Epidermal melanocyte (primary cell): ENCODE measurements around the gene MYLK.
"Not testable (repeated sequence)": the region's sequence is repeated elsewhere in the genome, so short reads cannot be mapped to it uniquely, and the experiment has no call there.

ENCODE experiments used
- DNase-seq: peaks from one replicate; pipeline ENCODE4 v3.0.0; 2011; ENCODE audit warnings: low spot score; ENCODE audit not compliant: insufficient read length

Gene MYLK

DNA sequence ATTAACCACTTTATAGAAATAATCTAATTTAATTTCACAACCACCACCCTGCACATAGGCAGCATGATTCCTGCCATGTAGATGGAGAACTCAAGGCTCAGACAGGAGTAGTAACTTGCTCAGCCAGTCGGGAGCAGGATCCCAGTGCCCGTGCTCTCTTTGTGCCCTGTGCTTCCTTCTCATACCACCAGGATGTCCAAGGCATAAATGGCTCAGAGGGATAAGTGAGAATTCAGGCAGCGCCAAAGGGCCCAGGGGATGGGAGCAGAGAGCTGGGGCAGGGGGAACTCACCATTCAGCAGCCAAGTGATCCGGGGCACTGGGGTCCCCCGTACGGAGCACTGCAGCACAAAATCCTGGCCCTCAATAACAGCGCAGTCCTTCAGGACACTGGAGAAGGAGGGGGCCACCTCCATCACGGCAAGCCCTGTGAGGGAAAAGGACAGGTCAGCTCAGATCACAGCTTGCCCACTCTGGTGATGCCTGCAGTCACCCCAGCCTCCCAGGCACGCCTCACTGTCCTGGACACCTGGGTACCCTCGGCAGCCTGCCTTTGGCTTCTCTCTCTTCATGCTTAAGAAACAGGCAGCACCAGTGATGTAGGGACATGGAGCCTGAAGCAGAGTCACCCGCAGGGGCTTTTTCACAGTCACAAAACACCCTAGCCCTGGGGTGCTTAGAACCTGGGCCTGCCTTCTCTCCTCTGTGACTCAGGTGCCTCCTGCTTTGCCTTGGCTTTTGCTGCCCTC, 158.3 kb downstream of the MYLK start:
- DNase-seq = no peak

DNA sequence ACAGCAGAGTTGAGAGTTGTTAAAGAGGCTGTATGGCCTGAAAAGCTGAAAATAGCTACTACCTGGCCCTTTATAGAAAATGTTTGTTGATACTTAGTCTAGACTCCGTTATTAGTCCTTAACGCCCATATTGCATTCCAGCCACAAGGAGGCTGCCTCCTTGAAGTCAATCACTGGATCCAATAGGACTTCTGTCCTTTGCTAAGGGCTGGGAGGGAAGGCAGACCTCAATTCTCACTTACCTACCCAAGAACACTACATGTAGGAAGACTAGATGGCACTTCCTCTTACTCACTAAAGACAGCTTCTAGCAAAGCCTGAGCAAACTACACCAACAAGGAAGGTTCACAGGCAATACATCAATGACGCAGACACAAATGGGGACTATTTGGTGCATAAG, 159.8 kb downstream of the MYLK start:
- DNase-seq = no peak

DNA sequence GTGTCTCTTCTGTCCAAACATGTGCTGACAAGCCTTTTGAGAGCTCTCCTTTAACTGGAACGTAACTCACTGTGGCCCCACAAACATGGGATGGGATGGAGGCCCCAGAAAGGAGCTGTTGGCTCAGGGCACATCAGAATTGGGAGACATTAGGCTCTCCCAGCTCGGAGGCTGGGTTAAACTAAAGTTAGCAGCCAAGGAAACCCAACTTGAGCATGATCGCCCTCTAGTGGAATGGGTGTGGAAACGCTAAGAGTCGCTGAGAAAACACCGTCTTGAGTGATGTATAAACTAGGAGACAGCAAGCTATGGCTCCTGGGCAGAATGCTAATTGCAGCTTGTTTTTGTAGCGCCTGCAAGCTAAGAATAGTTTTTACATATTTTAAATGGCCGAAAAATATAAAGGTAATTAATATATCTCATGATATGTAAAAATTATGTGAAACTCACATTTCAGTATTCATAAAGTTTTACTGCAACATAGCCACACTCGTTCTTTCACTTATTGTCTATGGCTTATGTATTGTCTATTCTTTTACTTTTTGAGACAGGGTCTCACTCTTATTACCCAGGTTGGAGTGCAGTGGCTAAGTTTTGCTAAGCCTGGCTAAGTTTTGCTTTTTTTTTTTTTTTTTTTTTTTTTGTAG, 160.5 kb downstream of the MYLK start:
- peak; percentile 72 for DNase-seq

DNA sequence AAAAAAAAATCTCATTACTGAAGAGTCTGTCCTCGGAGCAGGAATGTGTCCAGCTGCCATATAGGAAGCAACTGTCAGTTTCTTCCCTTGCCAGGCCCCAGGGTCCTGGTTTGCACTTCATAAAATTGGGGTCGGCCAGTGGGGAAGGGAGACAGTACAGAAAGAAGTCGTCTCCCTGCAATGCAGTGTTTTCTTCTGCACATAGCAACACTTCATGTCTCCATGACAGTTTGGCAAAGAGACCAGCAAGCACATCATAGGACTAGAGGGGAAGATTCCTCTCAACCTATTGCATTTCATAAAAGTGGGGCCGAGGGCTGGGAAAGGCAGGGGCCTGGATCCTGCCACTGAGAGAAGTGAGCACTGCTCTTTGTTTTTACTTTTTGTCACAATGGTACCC, 161.1 kb downstream of the MYLK start:
- no peak for DNase-seq

DNA sequence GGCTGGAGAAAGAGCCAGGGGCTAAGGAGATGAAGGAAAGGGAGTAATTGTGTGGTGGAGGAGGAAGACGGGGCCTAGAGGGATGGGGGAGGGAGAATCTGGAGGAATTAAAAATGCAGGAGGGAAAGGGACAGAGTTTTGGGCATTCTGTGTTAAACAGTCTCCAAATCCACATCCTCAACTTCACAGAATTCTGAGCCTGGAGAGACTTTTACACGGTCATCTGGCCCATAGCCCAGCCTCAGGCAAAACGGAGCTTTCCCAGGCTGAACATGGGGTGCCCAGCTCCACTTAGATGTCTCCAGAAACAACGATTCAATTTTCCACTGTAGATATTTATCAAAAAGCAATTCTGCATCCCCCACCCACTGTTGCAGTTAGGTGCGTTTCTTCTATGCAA, 161.7 kb downstream of the MYLK start:
- DNase-seq = no peak

DNA sequence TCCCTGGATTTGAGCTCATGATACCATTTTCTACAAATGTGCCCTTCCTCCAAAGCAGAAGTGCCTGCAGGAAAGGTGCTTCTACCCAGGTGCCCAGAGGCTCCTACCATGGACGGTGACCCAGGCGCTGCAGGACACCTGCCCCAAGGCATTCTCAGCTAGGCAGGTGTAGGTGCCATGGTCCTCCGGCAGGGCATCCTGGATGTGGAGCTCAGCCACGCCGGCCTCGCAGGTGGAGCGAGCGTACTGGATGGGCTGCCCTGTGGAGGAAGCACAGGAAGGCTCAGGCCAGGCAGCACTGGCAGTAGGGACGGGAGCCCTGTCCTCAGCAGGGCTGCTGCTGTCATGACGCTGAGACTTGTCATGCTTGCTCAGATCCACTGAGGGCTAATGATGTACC, 162.1 kb downstream of the MYLK start:
- no peak for DNase-seq

DNA sequence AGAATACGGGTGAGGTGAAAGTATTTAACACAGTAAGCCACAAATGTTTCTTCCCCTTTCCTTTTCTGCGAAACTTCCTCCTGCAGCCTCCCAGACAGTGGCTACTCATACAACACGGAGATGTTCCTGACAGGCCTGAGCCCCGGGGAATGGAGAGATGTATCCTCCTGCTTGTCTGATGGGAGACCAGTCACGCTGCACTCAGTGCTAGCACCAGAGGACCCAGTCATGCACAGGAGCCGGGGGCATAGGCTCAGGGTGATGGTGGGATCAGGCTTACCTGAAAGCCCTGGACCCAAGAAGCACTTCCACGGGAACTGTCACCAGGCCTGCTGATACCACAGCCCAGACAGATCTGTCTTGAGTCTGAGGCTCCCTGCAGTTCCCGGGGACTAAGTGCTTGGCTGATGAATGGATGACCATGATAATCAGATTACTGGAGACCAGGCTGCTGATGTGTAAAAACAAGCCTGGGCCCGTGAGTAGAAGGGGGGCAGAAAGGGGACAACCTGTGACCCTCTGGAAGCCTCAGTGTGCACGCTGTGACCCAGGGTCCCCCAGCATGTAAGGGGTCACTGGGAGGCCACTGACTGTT, 162.9 kb downstream of the MYLK start:
- not testable (repeated sequence) for DNase-seq

DNA sequence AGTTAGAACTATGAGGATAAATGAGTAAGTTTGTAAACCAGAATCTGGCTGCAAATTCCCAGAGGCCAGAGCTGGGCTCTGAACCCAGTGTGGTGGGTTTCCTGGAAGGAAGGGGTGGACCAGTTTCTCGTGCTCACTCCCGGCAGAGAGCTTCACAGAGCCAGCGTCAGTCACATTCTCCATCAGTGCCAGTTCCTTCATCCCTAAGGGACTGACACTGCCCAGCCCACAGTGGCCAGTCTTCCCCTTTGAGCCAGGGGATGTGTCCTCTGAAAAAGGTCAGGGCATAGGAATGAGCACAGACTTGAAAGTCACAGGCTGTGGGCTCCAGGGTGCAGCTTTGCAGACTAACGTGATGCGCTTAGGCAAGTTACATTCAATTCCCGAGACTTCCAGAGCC, 163.5 kb downstream of the MYLK start:
- no peak for DNase-seq

DNA sequence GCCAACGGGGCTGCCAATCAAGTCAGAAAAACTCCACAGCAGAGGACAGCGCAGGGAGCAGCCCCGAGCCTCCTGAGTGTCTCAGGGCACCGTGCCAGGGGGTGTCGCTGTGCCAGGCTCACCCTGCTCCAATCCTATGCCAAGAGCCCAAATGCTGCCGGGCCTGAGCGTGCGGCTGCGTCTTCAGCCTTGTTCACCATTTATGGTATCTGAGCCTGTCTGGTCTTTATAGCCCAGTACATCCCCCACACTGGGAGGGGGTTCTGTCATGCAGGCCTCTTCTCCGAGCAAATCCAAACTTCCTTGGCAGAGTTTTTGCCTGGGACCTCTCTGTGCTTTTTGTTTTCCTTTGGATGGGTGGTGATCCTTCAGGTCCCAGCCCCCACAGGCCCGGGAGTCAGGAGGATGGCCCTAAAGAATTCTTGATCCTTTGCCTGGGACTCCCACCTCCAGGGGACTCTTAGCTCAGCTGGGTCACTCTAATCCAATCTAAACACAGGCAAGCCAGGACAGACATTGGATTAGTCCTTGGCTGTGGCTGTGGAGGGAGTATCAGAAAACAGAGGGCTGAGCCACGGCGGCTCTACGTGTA, 164.2 kb downstream of the MYLK start:
- DNase-seq = no peak

DNA sequence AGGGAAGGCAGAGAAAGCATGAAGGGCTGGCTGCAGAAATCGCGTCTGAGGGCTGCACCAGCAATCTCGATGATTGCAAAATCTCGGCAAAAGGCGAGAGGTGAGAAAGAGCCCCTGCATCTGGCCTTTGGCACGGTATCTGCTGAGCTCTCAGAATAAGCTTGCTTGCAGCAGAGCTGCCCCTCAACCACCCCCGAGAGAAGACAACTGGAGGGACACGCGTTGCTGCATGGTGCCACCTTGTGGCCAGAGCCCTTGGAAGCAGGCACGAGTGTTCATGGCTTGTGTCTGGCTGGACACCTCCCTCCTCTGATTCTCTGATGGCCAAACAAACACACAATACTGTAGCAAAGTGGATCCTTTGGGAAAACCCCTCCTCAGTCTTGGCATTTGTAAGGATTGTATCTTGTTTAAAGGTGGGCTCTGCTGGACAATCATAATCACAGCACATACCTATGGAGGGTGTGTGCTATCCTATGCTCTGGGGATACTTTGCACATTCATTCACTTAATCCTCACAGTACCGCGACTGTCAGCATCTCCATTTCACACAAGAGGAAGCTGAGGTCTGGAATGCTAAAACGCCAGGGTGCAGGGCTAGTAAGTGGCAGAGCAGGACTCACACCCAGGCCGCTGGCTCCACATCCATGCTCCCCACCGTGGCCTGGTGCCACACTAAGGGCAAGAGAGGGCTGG, 164.9 kb downstream of the MYLK start:
- DNase-seq = not testable (repeated sequence)

DNA sequence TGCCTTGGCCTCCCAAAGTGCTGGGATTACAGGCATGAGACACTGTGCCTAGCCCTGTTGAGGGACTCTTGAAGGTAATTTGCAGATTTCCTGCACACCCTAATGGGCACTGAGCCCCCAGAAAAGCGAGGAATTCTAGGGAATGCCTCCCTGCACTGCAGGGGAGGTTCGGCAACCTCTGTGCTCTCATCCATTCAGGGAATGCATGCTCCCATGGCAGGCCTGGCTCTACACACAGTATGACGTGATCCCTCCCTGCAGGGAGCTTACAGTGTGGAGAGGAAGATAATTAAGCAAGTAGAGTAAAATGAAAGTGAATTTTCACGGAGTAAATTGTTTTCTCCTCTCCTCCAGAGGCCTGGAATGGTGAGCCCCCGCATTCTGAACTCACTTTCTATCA, 166.0 kb downstream of the MYLK start:
- DNase-seq = no peak

DNA sequence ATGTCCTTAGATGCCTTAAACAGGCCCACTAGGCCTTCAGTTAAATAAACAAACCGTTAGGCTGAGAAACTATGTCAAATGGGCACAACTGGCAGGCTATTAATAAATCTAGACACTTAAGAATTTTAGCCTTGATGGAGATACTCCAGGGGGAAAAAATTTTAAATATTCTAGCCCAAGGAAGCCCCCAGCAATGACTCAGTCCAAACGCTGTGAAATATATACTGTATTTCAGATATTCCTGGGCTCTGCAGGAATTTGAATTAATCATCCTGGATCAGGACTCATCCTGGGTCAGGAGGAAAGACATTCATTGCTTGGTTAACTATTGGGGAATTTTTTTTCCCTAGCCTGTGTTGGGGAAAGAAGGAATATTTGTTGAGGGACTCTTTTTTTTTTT, 166.7 kb downstream of the MYLK start:
- not testable (repeated sequence) for DNase-seq

DNA sequence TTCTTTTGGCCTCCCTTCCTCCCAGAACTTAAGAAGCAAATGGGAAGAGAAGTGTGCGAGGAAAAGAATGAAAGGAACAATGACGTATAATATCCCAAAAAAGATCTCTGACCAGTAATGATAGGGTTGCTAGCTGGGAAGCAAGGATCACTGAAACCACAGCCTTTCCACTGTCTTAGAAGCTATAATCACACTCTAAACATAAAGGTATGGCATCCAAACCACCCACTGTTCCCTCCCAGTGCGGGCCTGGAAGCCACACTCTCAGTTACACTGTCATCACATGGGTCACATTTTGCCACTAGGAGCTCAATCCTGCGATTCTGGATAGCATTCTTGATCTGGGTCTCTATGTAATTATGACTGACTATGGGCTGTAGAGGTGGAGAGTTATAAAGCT, 167.7 kb downstream of the MYLK start:
- DNase-seq = no peak

DNA sequence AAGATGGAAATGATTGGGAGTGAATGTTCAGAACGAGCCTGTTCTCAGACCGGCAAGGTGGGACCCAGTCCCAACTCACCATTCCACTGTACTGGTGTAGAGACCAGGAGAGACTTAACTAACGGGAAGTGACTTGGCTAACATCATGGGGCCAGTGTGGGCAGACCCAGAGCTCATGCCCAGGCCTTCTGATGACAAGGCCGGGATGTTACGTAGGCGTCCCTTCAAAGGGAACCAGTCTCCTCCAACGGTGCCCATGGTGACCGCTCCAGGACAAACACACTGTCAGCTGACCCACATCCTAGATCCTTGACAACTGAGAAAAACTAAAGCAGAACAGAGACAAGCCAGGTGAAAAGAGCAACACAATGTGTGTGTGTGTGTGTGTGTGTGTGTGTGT, 170.9 kb downstream of the MYLK start:
- no peak for DNase-seq

DNA sequence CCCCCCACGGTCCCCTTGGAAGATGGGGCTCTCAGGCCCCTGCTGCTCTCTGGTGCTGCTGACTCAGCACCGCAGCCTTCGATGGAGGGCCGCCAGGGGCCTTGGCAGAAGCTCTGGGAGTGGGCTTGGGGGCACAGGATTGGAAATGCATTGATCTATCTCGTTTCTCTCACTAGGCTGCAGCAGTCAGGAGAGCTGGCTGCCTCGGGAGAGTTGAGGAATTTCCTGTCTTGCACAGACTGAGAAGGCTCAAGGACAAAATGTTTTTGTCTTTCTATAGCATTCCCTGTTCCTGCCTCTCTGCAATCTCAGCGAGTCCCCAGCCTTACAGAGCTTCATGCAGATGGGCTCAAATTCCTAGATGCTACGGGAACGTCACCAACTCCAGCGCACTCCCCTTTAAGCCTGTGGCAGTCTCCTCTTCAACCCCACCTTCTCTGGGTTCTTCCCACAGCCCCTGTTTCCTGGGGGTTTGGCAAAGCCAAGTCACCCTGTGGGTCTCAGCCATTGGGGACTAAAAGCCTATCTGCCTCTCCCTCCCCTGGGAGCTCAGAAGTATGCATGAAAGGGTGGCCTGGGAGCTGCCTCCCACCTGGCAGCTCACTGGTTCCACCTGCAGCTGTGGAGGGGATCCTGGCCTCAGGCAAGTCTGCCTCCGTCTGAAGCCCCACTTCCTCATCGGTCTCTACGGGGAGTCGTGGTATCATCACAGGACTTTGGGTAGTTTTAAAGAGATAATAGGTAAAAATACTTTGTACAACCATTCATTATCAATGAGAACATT, 171.9 kb downstream of the MYLK start:
- DNase-seq = no peak

DNA sequence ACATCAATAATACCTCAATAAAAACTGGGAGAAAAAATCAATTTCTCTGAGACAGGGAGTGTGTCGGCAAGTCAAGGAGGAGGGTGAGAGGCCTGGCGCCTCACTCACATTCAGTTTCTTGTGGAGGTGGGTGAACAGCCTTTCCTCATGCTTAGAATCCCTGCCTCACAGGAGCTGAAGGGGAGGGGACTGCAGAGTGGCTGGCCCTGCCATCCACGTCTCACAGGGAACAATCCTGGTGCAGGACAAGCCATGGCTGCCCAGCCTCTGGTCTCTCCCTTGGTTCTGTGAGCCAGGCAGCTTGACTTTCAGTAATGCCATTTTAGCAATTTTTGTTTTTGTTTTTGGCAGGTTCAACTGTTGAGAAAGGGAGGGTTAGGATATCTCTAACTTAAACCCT, 172.8 kb downstream of the MYLK start:
- no peak for DNase-seq

DNA sequence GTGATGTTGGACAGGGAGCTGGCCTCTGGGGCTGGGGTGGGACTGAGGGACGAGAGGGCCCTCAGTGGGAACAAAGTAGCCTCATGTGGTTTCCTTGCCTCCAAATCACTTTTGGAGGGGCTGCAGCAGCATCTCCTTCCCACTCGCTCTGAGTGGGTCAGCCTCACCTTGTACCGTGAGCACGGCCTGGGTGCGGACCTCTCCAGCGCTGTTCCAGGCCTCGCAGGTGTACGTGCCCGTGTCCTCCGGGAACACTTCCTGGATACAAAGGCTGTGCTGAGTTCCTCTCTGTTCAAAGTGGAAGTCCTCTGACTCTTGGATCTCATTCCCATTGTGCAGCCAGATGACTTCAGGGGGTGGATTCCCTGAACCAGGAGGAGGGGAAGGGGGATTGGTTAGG, 175.6 kb downstream of the MYLK start:
- no peak for DNase-seq

DNA sequence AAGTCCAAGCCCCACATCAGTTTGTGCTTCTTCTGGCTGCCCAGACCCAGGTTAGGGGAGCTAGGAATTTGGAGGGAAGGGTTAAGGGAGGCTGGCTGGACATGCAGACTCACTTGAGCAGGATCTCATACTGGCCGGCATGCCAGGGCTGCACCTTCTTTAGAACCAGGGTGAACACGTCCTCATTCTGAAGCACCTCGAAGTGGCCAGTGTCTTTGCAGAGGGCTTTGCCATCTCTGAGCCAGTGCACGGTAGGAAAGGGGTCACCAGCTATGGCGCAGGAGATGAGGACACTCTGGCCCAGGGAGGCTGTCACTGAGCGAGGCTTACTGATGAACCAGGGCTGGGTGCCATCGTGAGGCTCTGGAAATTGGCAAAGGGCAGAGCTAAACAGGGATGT, 176.5 kb downstream of the MYLK start:
- not testable (repeated sequence) for DNase-seq

DNA sequence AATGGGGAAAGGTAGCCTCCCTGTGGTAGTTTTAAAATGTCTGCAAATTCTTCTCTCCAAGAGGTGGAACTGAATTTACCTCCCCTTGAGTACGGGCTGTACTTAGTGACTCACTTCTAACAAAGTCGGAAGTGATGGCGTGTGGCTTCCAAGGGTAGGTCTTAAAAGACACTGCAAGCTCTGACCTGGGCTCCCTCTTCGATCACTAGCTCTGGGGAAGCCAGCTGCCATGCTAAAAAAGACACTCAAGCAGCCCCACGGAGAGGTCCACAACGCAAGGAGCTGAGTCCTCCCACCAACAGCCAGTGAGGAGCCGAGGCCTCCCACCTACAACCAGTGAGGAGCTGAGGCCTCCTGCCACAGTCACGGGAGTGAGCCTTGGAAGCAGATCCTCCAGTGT, 177.3 kb downstream of the MYLK start:
- no peak for DNase-seq

DNA sequence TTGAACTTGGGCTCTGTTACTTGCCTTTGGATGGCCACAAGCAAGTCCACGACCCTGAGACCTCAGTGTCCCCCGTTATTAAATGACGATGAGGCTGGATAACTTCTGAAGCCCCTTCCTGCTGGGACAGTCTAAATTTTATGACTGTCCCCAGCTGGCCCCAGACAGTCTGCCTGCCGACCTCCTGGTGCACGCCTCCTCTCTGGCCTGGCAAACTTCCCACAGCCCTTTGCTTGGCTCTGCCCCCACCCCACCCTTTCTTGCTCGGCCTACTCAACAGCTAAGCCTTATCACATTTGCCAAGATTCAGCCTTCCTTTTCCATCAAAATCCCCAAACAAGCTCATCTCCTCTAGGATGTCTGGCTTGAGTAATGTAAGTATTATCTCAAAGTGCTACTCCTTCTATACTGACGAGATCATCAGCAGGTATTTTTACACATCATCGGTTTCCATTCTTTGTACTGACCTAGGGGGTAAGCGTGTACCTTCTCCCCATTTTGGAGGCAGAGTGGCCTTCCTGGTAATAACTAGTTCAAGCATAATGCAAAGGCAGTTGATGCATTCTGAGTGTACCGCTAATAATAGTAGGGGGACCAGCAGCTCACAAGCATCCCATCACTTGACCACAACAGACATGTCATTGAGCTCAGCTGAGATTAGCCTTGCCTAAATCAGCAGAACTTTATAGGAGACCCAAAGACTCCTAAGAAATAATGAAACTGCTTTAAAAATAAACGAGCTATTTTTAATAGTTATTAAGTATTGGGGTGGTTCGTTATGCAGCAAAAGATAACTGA, 178.4 kb downstream of the MYLK start:
- no peak for DNase-seq
